Body of pancreas (tissue), 4 donors: Measurements from ENCODE around the gene PLA2G4D.

ENCODE experiments used
- CTCF ChIP-seq, 7 experiments: fragments of 450-650 bp in 4 of 7; fragments of 200-600 bp in 3 of 7; sonication (generic) in 3 of 7; IDR thresholded peaks; one replicate each; pipeline ENCODE4 v1.5.1; 2016 to 2019; ENCODE audit warnings: antibody characterized with exemption in 7 of 7
- POLR2A ChIP-seq, 3 donors: fragments of 450-650 bp; IDR thresholded peaks; one replicate each; pipeline ENCODE4 v1.6.1; 2016; ENCODE audit warnings: antibody characterized with exemption in 3 of 3, mild to moderate bottlenecking in 2 of 3

GRCh38 chr15:42068601-42069000 is 25.8 kb downstream of the PLA2G4D start:
- TF ChIP-seq CTCF (IDR thresholded peaks at IDR 0.05): no peak
- TF ChIP-seq POLR2A (IDR thresholded peaks at IDR 0.05): no peak
